H9 (cell line): ENCODE measurements around the gene EVI5. TPM values are rescaled to one million over a fixed set of nuclear protein-coding genes. Genes with fewer than 3 reads are reported as not detected.
"Not testable (repeated sequence)": the region's sequence is repeated elsewhere in the genome, so short reads cannot be mapped to it uniquely, and the experiment has no call there.

ENCODE experiments used
- DNase-seq: peaks from one replicate; pipeline ENCODE4 v3.0.0-alpha.2; 2017
- H2AFZ ChIP-seq: one replicate; pipeline ENCODE4 v1.6.1; 2013; ENCODE audit warnings: mild to moderate bottlenecking, low read length, control low read depth, moderate library complexity
- H2AK5ac ChIP-seq: 2 replicates; pipeline ENCODE4 v1.6.1; 2013; ENCODE audit warnings: low read length, control low read depth, mixed read lengths; ENCODE audit not compliant: insufficient read length
- H2BK120ac ChIP-seq: one replicate; pipeline ENCODE4 v1.6.1; 2013; ENCODE audit warnings: low read depth, mild to moderate bottlenecking, low read length, control low read depth, inconsistent platforms; ENCODE audit not compliant: poor library complexity, severe bottlenecking
- H2BK12ac ChIP-seq: 2 replicates; pipeline ENCODE4 v1.6.1; 2013; ENCODE audit warnings: low read length, control low read depth, mixed read lengths, low read depth; ENCODE audit not compliant: insufficient read length
- H2BK15ac ChIP-seq: 2 replicates; pipeline ENCODE4 v1.6.1; 2013; ENCODE audit warnings: low read depth, low read length, control low read depth
- H2BK20ac ChIP-seq: one replicate; pipeline ENCODE4 v1.6.1; 2013; ENCODE audit warnings: low read depth, mild to moderate bottlenecking, low read length, control low read depth, inconsistent platforms; ENCODE audit not compliant: poor library complexity, severe bottlenecking
- H2BK5ac ChIP-seq: 2 replicates; pipeline ENCODE4 v1.6.1; 2013; ENCODE audit warnings: low read length, control low read depth, mixed read lengths; ENCODE audit not compliant: insufficient read length
- H3K14ac ChIP-seq: 2 replicates; pipeline ENCODE4 v1.6.1; 2013; ENCODE audit warnings: low read length, control low read depth; ENCODE audit not compliant: insufficient read depth
- H3K18ac ChIP-seq: 2 replicates; pipeline ENCODE4 v1.6.1; 2013; ENCODE audit warnings: low read depth, mild to moderate bottlenecking, mixed read lengths, low read length, control low read depth; ENCODE audit not compliant: insufficient read length
- H3K23ac ChIP-seq: 2 replicates; pipeline ENCODE4 v1.6.1; 2013; ENCODE audit warnings: low read length, control low read depth, mixed read lengths, low read depth; ENCODE audit not compliant: insufficient read length
- H3K23me2 ChIP-seq: 2 replicates; pipeline ENCODE4 v1.6.1; 2013; ENCODE audit warnings: low read depth, mild to moderate bottlenecking, mixed read lengths, low read length, control low read depth; ENCODE audit not compliant: insufficient read length, poor library complexity, severe bottlenecking
- H3K27ac ChIP-seq: 2 replicates; pipeline ENCODE4 v1.5.1; 2013; ENCODE audit warnings: low read length, control low read depth, mixed read lengths, low read depth; ENCODE audit not compliant: insufficient read length
- H3K27me3 ChIP-seq: 2 replicates; pipeline ENCODE4 v1.6.1; 2013; ENCODE audit warnings: low read length, control low read depth, inconsistent platforms; ENCODE audit not compliant: insufficient read depth
- H3K4ac ChIP-seq: 2 replicates; pipeline ENCODE4 v1.6.1; 2013; ENCODE audit warnings: low read depth, mild to moderate bottlenecking, control low read depth, inconsistent platforms, low read length, moderate library complexity
- H3K4me1 ChIP-seq: 2 replicates; pipeline ENCODE4 v1.6.1; 2013; ENCODE audit warnings: low read length, control low read depth, inconsistent platforms; ENCODE audit not compliant: insufficient read depth
- H3K4me2 ChIP-seq: 2 replicates; pipeline ENCODE4 v1.6.1; 2013; ENCODE audit warnings: low read length, control low read depth, mixed read lengths; ENCODE audit not compliant: insufficient read length, insufficient read depth
- H3K56ac ChIP-seq: 2 replicates; pipeline ENCODE4 v1.6.1; 2013; ENCODE audit warnings: low read depth, mild to moderate bottlenecking, mixed read lengths, low read length, control low read depth; ENCODE audit not compliant: insufficient read length
- H3K79me1 ChIP-seq: 2 replicates; pipeline ENCODE4 v1.6.1; 2013; ENCODE audit warnings: low read depth, mild to moderate bottlenecking, moderate library complexity, low read length, control low read depth, inconsistent platforms; ENCODE audit not compliant: insufficient read depth, poor library complexity, severe bottlenecking
- H3K79me2 ChIP-seq: 2 replicates; pipeline ENCODE4 v1.6.1; 2013; ENCODE audit warnings: low read length, control low read depth, inconsistent platforms; ENCODE audit not compliant: insufficient read depth
- H3K9ac ChIP-seq: 2 replicates; pipeline ENCODE4 v1.6.1; 2013; ENCODE audit warnings: low read length, control low read depth, mixed read lengths; ENCODE audit not compliant: insufficient read length; ENCODE audit errors: extremely low read depth
- H3K9me3 ChIP-seq: one replicate; pipeline ENCODE4 v1.6.1; 2013; ENCODE audit warnings: low read depth, low read length, inconsistent platforms; ENCODE audit not compliant: control insufficient read depth
- H3T11ph ChIP-seq: one replicate; pipeline ENCODE4 v1.6.1; 2013; ENCODE audit warnings: mild to moderate bottlenecking, low read length, control low read depth, inconsistent platforms
- H4K20me1 ChIP-seq: one replicate; pipeline ENCODE4 v1.6.1; 2013; ENCODE audit not compliant: control insufficient read depth, insufficient read length, insufficient read depth
- H4K5ac ChIP-seq: 2 replicates; pipeline ENCODE4 v1.6.1; 2013; ENCODE audit warnings: low read depth, mild to moderate bottlenecking, mixed read lengths, low read length, control low read depth; ENCODE audit not compliant: insufficient read length
- H4K8ac ChIP-seq: replicated peaks from 2 replicates; pipeline ENCODE4 v1.6.1; 2013; ENCODE audit warnings: low read length, control low read depth, mixed read lengths, low read depth; ENCODE audit not compliant: insufficient read length
- H4K91ac ChIP-seq: 2 replicates; pipeline ENCODE4 v1.6.1; 2013; ENCODE audit warnings: low read depth, mild to moderate bottlenecking, moderate library complexity, mixed read lengths, low read length, control low read depth; ENCODE audit not compliant: insufficient read length
- H3K27ac Mint-ChIP-seq, 3 experiments: 2 replicates in 2 of 3; 3 replicates in 1 of 3; pipeline ENCODE4 v1.8.0; 2020 to 2021; ENCODE audit warnings: mixed read lengths in 3 of 3, mild to moderate bottlenecking in 1 of 3, moderate library complexity in 1 of 3
- H3K27me3 Mint-ChIP-seq: 2 replicates; pipeline ENCODE4 v1.8.0; 2021; ENCODE audit warnings: low read depth, mild to moderate bottlenecking, moderate library complexity, mixed read lengths
- H3K36me3 Mint-ChIP-seq, 3 experiments: 2 replicates in 2 of 3; 3 replicates in 1 of 3; pipeline ENCODE4 v1.8.0; 2020 to 2021; ENCODE audit warnings: low read depth in 3 of 3, mixed read lengths in 3 of 3; ENCODE audit not compliant: insufficient read depth in 1 of 3
- H3K4me1 Mint-ChIP-seq, 2 experiments: 2 replicates each; pipeline ENCODE4 v1.8.0; 2020; ENCODE audit warnings: mixed read lengths in 2 of 2
- H3K4me3 Mint-ChIP-seq, 2 experiments: 2 replicates in 1 of 2; 3 replicates in 1 of 2; pipeline ENCODE4 v1.8.0; 2020 to 2021; ENCODE audit warnings: mild to moderate bottlenecking in 2 of 2, mixed read lengths in 2 of 2, moderate library complexity in 1 of 2
- H3K9me3 Mint-ChIP-seq, 2 experiments: 2 replicates in 1 of 2; 3 replicates in 1 of 2; pipeline ENCODE4 v1.8.0; 2020; ENCODE audit warnings: mild to moderate bottlenecking in 2 of 2, mixed read lengths in 2 of 2, moderate library complexity in 1 of 2
- WGBS: extraction: QIAGEN DNeasy Blood & Tissue Kit; methylation state at CpG from one replicate; pipeline ENCODE4 v1.1.7; 2013; ENCODE audit warnings: missing lambda C conversion rate, low lambda C conversion rate, mixed read lengths; ENCODE audit not compliant: insufficient read length; ENCODE audit errors: extremely low coverage; 5-methylcytosine and 5-hydroxymethylcytosine counted together
- total RNA-seq: library from RNA; stranded (reverse); gene quantifications from 2 replicates; pipeline ENCODE4 v1.2.1, GENCODE V29; 2021

EVI5 gene
- total RNA-seq, 1 experiment from 2014 or later = 9.7 TPM

DNA sequence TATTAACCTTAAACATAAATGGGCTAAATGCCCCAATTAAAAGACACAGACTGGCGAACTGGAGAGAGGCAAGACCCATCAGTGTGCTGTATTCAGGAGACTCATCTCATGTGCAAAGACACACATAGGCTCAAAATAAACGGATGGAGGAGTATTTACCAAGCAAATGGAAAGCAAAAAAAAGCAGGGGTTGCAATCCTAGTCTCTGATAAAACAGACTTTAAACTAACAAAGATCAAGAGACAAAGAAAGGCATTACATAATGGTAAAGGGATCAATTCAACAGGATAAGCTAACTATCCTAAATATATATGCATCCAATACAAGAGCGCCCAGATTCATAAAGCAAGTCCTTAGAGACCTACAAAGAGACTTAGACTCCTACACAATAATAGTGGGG, 253.0 kb downstream of the EVI5 start:
- H3K27ac Mint-ChIP-seq, H4K91ac ChIP-seq, H2BK20ac ChIP-seq, H2BK120ac ChIP-seq, H3K4me1 Mint-ChIP-seq, H2BK15ac ChIP-seq, H3K27me3 ChIP-seq, H3K36me3 Mint-ChIP-seq, H4K8ac ChIP-seq, H3K23ac ChIP-seq, H3T11ph ChIP-seq, H3K79me2 ChIP-seq, H3K9ac ChIP-seq, H3K9me3 Mint-ChIP-seq, H2AFZ ChIP-seq, H3K27ac ChIP-seq, H3K9me3 ChIP-seq, H3K4me1 ChIP-seq, H3K14ac ChIP-seq, H3K4me2 ChIP-seq, H3K4me3 Mint-ChIP-seq, H3K23me2 ChIP-seq, H4K20me1 ChIP-seq, H3K56ac ChIP-seq, H3K27me3 Mint-ChIP-seq, DNase-seq, H3K18ac ChIP-seq, H2BK12ac ChIP-seq, H4K5ac ChIP-seq, H3K79me1 ChIP-seq, H3K4ac ChIP-seq, H2BK5ac ChIP-seq, H2AK5ac ChIP-seq: not testable (repeated sequence)
- WGBS = no CpG with 5 or more reads among the region's 3 CpGs
